NCI-H2029 treated with DMSO at 0.1 percent for 48 hours (cell line): Measurements from ENCODE around the gene TFDP1.

Source experiments
- DNase-seq: peaks from one replicate; lab custom pipeline; 2025; lab: John Stamatoyannopoulos, UW

TFDP1 gene

GRCh38 chr13:113666951-113667701 is 82.6 kb downstream of the TFDP1 start, which contains the start of gene GRK1:
GRK1 (plus strand) TSS chr13:113667219; CDS start chr13:113667387, 168 bp downstream.
- DNase-seq, result no peak

- no peak for DNase-seq
These were observed 83.4 kb downstream of the TFDP1 start for GRCh38 chr13:113667771-113668490.

- DNase-seq, result no peak
These were observed 84.0 kb downstream of the TFDP1 start for GRCh38 chr13:113668491-113668971.

GRCh38 chr13:113669231-113669754 is 84.7 kb downstream of the TFDP1 start:
- DNase-seq, result no peak

- DNase-seq, result no peak
These were observed 85.3 kb downstream of the TFDP1 start for GRCh38 chr13:113669755-113670341.

- no peak for DNase-seq
These were observed 86.0 kb downstream of the TFDP1 start for GRCh38 chr13:113670541-113670940.

GRCh38 chr13:113671066-113672001 is 86.8 kb downstream of the TFDP1 start:
- DNase-seq, result no peak

GRCh38 chr13:113672002-113672651 is 87.6 kb downstream of the TFDP1 start:
- no peak for DNase-seq
